ENCODE measurements around the gene ITSN2. TPM values are rescaled to one million over a fixed set of nuclear protein-coding genes. Genes with fewer than 3 reads are reported as not detected.
A peak's percentile ranks its signal among the peaks of the same experiment; 100 is the strongest.
"Not testable (repeated sequence)": the region's sequence is repeated elsewhere in the genome, so short reads cannot be mapped to it uniquely, and the experiment has no call there.

ITSN2 gene
- total RNA-seq, result 10 to 100 TPM; 44.3 to 73.3 (median 52.8) TPM

DNA sequence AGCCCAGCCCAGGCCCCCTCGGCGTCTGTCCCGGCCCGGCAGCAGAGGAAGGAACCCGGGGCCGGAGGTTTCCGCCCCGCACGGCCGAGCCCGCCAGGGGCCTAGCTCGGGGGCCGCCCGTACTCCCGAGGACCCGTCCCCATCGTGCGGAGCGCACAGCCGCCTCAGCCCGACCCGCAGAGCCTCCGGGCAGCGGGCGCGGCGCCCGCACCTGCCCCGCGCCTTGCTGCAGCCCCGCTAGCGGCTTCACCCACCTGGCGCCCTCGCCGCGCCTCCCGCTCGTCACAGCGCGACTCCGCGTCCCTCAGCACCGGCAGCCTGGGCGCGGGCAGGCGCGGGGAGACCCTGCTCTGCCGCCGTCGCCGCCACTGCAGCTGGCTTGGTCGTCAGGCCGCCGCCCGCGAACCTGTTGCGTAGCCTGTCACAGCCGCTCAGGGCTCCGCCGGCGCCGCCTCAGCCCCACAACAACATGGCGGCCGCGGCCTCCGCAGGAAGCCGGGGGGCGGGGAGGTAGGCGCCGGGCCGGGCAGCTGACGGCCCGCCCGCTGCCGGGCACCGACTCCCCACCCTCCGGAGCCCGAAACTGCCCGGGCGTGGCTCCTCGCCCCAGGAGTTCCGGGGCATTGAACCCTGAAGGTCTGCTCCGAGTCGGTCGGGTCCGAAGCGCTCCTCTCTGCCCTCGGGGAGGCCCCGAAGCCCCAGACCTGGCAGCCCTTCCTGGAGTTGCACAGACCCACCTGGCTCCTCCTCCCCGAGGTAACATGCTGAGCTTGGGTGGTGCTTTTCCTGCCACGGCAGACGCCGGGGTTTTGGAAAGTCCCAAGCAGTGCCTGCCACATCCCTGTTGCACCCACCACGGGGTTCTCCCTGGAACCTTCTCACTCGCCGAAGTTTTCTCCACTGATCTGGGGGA is at the start of gene ITSN2:
ITSN2 (minus strand) TSS at position 487 of the 913 bp plus-strand sequence. CDS start 32,454 bp downstream, outside the sequence.
- peak; percentile 35 for DNase-seq (ENCODE audit: low spot score)
- peak; percentile 83 for ATAC-seq (ENCODE audit: low FRiP score)

DNA sequence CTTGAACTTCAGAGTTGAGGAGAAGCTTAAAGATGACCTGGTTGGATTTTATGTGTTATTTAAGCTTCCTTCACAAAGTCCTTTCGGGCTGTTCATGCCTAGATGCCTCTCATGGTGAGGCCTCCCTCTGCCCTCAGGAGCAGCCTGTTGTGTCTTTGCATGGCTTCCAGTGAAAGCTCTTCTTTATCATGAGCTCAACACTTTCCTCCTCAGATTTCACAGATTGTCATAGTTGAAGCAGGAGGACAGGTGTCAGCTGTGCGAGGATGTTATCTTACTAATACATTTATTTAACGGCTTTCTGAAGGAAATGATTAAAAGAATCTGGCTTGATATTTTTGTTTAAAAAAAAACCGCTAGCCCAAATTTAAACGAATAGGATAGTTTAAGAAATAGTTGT is 48.8 kb upstream of the ITSN2 start:
- ATAC-seq (ENCODE audit: low FRiP score), result no peak
- TF ChIP-seq, protein P1, sequence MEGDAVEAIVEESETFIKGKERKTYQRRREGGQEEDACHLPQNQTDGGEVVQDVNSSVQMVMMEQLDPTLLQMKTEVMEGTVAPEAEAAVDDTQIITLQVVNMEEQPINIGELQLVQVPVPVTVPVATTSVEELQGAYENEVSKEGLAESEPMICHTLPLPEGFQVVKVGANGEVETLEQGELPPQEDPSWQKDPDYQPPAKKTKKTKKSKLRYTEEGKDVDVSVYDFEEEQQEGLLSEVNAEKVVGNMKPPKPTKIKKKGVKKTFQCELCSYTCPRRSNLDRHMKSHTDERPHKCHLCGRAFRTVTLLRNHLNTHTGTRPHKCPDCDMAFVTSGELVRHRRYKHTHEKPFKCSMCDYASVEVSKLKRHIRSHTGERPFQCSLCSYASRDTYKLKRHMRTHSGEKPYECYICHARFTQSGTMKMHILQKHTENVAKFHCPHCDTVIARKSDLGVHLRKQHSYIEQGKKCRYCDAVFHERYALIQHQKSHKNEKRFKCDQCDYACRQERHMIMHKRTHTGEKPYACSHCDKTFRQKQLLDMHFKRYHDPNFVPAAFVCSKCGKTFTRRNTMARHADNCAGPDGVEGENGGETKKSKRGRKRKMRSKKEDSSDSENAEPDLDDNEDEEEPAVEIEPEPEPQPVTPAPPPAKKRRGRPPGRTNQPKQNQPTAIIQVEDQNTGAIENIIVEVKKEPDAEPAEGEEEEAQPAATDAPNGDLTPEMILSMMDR (IDR thresholded peaks at IDR 0.05), result no peak
- no peak for DNase-seq (ENCODE audit: low spot score)

More for the DNA sequence above, at the start of gene ITSN2:
- TF ChIP-seq, protein P1 (IDR thresholded peaks at IDR 0.05), result no peak

DNA sequence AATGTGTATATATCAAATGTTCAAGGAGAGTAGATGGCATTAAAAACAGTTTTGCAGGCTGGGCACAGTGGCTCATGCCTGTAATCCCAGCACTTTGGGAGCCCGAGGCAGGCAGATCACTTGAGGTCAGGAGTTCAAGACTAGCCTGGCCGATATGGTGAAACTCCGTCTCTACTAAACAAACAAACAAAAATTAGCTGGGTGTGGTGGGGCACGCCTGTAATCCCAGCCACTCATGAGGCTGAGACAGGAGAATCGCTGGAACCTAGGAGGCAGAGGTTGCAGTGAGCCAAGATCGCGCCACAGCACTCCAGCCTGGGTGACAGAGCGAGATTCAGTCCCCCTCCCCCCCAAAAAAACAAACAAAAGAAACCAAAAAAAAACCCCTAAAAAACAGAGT is 48.4 kb upstream of the ITSN2 start:
- DNase-seq (ENCODE audit: low spot score); ATAC-seq (ENCODE audit: low FRiP score): not testable (repeated sequence)

DNA sequence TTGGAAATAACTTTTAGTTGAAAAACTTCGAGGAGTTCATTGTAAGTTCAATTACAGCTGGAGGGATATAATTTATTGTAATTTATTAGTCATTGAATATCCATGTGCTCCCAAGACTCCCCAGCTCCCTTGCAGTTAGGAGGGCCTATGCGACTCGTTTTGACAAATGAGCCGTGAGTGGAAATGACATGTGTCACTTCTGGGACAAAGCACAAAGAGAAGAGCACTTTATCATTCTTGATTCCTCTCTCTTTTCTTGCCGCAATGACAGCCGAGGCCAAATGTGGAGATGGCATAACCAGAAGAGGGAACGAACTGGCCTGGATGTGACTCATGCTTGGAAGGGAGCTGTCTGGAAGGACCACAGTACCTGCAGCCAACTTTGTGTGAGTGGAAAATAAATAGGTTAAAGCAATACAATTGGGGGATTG is 44.2 kb upstream of the ITSN2 start:
- ATAC-seq (ENCODE audit: low FRiP score) (no peak), DNase-seq (ENCODE audit: low spot score) (no peak)
- TF ChIP-seq, protein P1 (IDR thresholded peaks at IDR 0.05), result no peak

DNA sequence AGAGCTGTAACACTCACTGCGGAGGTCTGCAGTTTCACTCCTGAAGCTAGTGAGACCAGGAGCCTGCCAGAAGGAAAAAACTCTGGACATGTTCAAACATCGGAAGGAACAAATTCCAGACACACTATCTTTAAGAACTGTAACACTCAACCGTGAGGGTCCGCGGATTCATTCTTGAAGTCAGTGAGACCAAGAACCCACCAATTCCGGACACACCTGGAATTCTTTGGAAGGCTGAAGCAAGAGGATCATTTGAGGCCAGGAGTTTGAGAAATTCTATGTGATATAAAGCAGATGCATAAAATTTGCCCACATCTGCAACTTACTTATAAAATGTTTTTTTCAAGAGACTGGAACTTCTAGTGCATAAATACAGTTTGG is 43.5 kb upstream of the ITSN2 start:
- ATAC-seq (ENCODE audit: low FRiP score) (no peak), DNase-seq (ENCODE audit: low spot score) (no peak)
- TF ChIP-seq, protein P1 (IDR thresholded peaks at IDR 0.05), result no peak

DNA sequence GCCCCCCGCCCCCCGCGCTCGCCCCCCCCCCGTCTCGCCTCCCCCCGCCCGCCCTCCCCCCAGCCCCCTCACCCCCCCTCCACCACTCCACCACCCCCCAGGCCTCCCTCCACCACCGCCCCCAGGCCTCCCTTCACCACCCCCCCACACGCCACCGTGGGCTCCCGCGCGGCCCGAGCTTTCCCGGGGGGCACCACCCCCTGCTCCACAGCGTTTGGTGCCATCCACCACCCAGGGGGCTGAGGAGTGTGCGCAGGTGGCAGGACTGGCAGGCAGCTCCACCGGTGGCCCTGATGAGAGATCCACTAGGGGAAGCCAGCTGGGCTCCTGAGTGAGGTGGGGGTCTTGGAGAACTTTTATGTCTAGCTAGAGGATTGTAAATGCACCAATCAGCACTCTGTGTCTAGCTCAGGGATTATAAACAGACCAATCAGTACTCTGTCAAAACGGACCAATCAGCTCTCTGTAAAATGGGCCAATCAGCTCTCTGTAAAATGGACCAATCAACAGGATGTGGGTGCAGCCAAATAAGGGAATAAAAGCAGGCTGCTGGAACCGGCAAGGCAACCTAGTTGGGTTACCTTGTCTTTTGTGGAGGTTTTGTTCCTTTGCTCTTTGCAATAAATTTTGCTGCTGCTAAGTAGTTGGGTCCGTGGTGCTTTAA is 43.0 kb upstream of the ITSN2 start:
- no peak for ATAC-seq (ENCODE audit: low FRiP score)
- TF ChIP-seq, protein P1 (IDR thresholded peaks at IDR 0.05), result no peak
- no peak for DNase-seq (ENCODE audit: low spot score)

DNA sequence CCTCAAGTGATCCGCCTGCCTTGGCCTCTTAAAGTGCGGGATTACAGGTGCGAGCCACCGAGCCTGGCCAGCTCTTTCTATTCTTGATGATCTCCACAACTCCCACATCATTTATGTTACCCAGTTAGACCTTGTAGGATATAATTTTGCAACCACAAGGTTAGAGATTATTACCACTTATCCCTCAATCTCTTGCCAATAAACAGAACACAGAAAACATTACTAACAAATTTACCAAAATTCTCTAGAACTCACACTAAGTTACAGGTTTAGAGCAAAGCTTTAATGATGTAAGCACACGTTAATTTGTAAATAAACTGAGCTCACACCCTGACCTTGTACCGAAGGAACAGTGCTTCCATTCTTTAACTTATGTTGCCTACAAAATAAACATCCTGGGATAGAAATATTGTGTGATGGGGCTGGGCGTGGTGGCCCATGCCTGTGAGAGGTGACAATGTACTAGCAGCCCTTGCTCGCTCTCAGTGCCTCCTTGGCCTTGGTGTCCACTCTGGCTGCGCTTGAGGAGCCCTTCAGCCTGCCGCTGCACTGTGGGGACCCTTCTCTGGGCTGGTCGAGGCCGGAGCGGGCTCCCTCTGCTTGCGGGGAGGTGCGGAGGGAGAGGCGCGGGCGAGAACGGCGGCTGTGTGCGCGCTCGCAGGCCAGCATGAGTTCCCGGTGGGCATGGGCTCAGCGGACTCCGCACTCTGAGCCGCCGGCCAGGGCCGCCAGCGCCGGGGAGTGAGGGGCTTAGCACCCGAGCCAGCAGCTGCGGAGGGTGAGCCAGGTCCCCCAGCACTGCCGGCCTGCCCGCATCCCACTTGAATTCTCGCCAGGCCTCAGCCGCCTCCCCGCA is 42.1 kb upstream of the ITSN2 start:
- TF ChIP-seq, protein P1 (IDR thresholded peaks at IDR 0.05), result no peak
- ATAC-seq (ENCODE audit: low FRiP score) (no peak), DNase-seq (ENCODE audit: low spot score) (no peak)
